CD8-positive, alpha-beta memory T cell (primary cell): Measurements from ENCODE around the gene HAGHL. TPM values are rescaled to one million over a fixed set of nuclear protein-coding genes. Genes with fewer than 3 reads are reported as not detected.

Experiments
- CTCF ChIA-PET: fragments of 350-600 bp; sonication (Branson Sonifier 250); formaldehyde crosslinking; loops from one replicate; lab custom pipeline; 2021; ENCODE audit warnings: antibody characterized with exemption; lab: Charles Lee
- POLR2A ChIA-PET: fragments of 350-600 bp; sonication (Branson Sonifier 250); formaldehyde crosslinking; loops from one replicate; lab custom pipeline; 2021; ENCODE audit warnings: antibody characterized with exemption; lab: Charles Lee
- DNase-seq, 5 donors: peaks; one replicate each; pipeline versions ENCODE4 v3.0.0 to v3.0.0-alpha.2; 2020 to 2022; ENCODE audit warnings: mixed read lengths in 1 of 5
- H3K27ac ChIP-seq: one replicate; pipeline ENCODE4 v1.7.0; 2013; ENCODE audit warnings: low read depth, mild to moderate bottlenecking, low read length, moderate library complexity
- H3K27me3 ChIP-seq: 2 replicates; pipeline ENCODE4 v1.7.0; 2013; ENCODE audit warnings: low read length, mild to moderate bottlenecking; ENCODE audit not compliant: insufficient read depth, poor library complexity, severe bottlenecking
- H3K36me3 ChIP-seq: 2 replicates; pipeline ENCODE4 v1.7.0; 2013; ENCODE audit warnings: mild to moderate bottlenecking, low read length, moderate library complexity; ENCODE audit not compliant: insufficient read depth
- H3K4me1 ChIP-seq: 2 replicates; pipeline ENCODE4 v1.7.0; 2013; ENCODE audit warnings: mild to moderate bottlenecking, low read length, moderate library complexity; ENCODE audit not compliant: insufficient read depth
- H3K4me3 ChIP-seq: 2 replicates; pipeline ENCODE4 v1.7.0; 2013; ENCODE audit warnings: mild to moderate bottlenecking, low read length
- H3K9me3 ChIP-seq: 2 replicates; pipeline ENCODE4 v1.7.0; 2013; ENCODE audit warnings: mild to moderate bottlenecking, low read length
- H3K27ac Mint-ChIP-seq, 8 donors: one replicate each; pipeline ENCODE4 v1.8.0; 2020 to 2021; ENCODE audit warnings: mixed read lengths in 8 of 8, mild to moderate bottlenecking in 6 of 8, inconsistent platforms in 3 of 8, moderate library complexity in 3 of 8
- H3K27me3 Mint-ChIP-seq, 2 donors: one replicate each; pipeline ENCODE4 v1.8.0; 2020 to 2021; ENCODE audit warnings: mixed read lengths in 2 of 2, mild to moderate bottlenecking in 1 of 2, moderate library complexity in 1 of 2
- H3K36me3 Mint-ChIP-seq, 3 donors: one replicate each; pipeline ENCODE4 v1.8.0; 2020 to 2021; ENCODE audit warnings: mixed read lengths in 3 of 3, inconsistent platforms in 1 of 3, mild to moderate bottlenecking in 1 of 3
- H3K4me1 Mint-ChIP-seq, 3 donors: one replicate each; pipeline ENCODE4 v1.8.0; 2020 to 2021; ENCODE audit warnings: mixed read lengths in 3 of 3, inconsistent platforms in 1 of 3, mild to moderate bottlenecking in 1 of 3
- H3K4me3 Mint-ChIP-seq, 7 donors: one replicate each; pipeline ENCODE4 v1.8.0; 2020 to 2021; ENCODE audit warnings: mixed read lengths in 7 of 7, mild to moderate bottlenecking in 6 of 7, moderate library complexity in 4 of 7, inconsistent platforms in 2 of 7
- H3K9me3 Mint-ChIP-seq, 5 donors: one replicate each; pipeline ENCODE4 v1.8.0; 2020 to 2022; ENCODE audit warnings: mixed read lengths in 5 of 5, mild to moderate bottlenecking in 3 of 5, moderate library complexity in 2 of 5, inconsistent platforms in 1 of 5
- polyA plus RNA-seq: library from polyadenylated mRNA; unstranded; fragments of 300-500 nt; fragmentation: Illumina TruSeq; gene quantifications from one replicate; pipeline ENCODE4 v1.2.3, GENCODE V29; 2021
- total RNA-seq, 2 experiments: library from RNA; stranded (reverse); gene quantifications; one replicate each; pipeline ENCODE4 v1.2.3, GENCODE V29; 2021

Gene HAGHL
- total and polyA plus RNA-seq, 3 experiments from 2014 or later: 10.7 to 35.6 (median 31.5) TPM

DNA sequence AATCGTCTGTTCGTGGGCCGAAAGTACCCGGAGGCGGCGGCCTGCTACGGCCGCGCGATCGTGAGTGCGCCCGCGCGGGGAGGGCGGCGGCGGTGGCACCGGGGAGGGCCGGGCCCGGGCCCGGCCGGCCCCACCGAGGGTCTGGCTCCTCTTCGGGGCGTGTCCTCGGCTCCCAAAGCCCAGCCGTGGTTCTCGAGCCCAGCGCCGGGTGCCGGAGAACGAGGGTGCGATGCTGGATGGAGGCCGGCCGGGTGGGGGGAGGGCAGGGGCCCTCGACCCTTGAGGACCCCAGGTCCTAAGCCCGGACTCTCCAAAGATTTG lies 46.3 kb upstream of the HAGHL start:
- H3K4me3 ChIP-seq: peak overlapping the region; percentile 67
- CTCF ChIA-PET: interaction anchor here (0.8 to 1.8 kb wide), 5 partner anchors 9 to 31 kb away, joined by 3 to 8 read pairs (median 3); partner anchors contain the start of genes RHOT2, WDR24 and WDR90

DNA sequence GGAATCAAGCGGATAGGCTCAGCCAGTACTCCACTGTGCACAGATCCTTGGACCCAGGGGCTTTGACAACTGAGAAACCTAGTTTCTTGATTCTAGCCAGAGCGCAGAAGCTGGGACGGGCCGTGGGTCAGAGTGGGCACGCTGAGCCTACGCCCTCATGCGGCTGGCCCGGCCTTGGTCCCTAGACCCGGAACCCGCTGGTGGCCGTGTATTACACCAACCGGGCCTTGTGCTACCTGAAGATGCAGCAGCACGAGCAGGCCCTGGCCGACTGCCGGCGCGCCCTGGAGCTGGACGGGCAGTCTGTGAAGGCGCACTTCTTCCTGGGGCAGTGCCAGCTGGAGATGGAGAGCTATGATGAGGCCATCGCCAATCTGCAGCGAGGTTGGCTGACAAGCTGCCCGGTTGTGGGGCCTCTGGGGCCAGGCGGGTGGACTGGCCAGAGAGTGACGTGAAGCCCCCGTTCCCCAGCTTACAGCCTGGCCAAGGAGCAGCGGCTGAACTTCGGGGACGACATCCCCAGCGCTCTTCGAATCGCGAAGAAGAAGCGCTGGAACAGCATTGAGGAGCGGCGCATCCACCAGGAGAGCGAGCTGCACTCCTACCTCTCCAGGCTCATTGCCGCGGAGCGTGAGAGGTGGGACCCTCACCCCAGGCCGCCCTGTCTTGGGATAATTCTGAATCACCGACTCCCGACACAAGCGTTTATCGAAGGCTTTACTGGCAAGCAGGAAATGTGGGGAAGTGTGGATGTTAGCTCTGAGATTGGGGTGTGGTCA lies 45.8 kb upstream of the HAGHL start:
- Mint-ChIP-seq H3K27ac (peak overlapping the region in 5 of 8 donors; percentile 9 to 94 (median 77)), H3K27me3 (no peaks in the 10 kb centered on the region), H3K36me3 (peaks cover 0 to 32% (median 3%) of the 10 kb centered on the region in 3 donors), H3K9me3 (no peaks in the 10 kb centered on the region), H3K4me3 (peak overlapping the region; percentile 62 to 88 (median 78)), H3K4me1 (peaks cover 13 to 55% (median 20%) of the 10 kb centered on the region in 3 donors)
- Histone ChIP-seq H3K36me3 (peaks cover 8% of the 10 kb centered on the region), H3K4me1 (peaks cover 36% of the 10 kb centered on the region), H3K9me3 (no peaks in the 10 kb centered on the region), H3K4me3 (peak overlapping the region; percentile 67), H3K27me3 (no peaks in the 10 kb centered on the region), H3K27ac (peak overlapping the region; percentile 72)
- POLR2A ChIA-PET: interaction anchor here (0.9 to 1.9 kb wide), 6 partner anchors 9 to 107 kb away, joined by 3 to 15 read pairs (median 5); partner anchors contain the start of genes HAGHL, METTL26, RHOT2 and RPUSD1
- DNase-seq: no peak
- CTCF ChIA-PET: interaction anchor here (0.8 to 2.3 kb wide), 7 partner anchors 9 to 32 kb away, joined by 3 to 8 read pairs (median 4); partner anchors contain the start of genes RHOT2, WDR24 and WDR90

More for the DNA sequence above, 46.3 kb upstream of the HAGHL start:
- POLR2A ChIA-PET: interaction anchor here (0.9 to 1.9 kb wide), 7 partner anchors 10 to 107 kb away, joined by 3 to 15 read pairs (median 5); partner anchors contain the start of genes HAGHL, METTL26, RHOT2 and RPUSD1
- no peaks in the 10 kb centered on the region for H3K27me3 ChIP-seq
- peaks cover 13 to 49% (median 20%) of the 10 kb centered on the region in 3 donors for H3K4me1 Mint-ChIP-seq
- H3K27me3 Mint-ChIP-seq: no peaks in the 10 kb centered on the region
- DNase-seq: no peak
- peaks cover 35% of the 10 kb centered on the region for H3K4me1 ChIP-seq
- H3K4me3 Mint-ChIP-seq: peak overlapping the region; percentile 62 to 88 (median 80)
- H3K9me3 ChIP-seq: no peaks in the 10 kb centered on the region
- peak overlapping the region in 4 of 8 donors; percentile 9 to 94 (median 78) for H3K27ac Mint-ChIP-seq
- H3K9me3 Mint-ChIP-seq: no peaks in the 10 kb centered on the region
- H3K27ac ChIP-seq: peak overlapping the region; percentile 72
- H3K36me3 Mint-ChIP-seq: peaks cover 0 to 31% (median 3%) of the 10 kb centered on the region in 3 donors
- H3K36me3 ChIP-seq: peaks cover 8% of the 10 kb centered on the region

DNA sequence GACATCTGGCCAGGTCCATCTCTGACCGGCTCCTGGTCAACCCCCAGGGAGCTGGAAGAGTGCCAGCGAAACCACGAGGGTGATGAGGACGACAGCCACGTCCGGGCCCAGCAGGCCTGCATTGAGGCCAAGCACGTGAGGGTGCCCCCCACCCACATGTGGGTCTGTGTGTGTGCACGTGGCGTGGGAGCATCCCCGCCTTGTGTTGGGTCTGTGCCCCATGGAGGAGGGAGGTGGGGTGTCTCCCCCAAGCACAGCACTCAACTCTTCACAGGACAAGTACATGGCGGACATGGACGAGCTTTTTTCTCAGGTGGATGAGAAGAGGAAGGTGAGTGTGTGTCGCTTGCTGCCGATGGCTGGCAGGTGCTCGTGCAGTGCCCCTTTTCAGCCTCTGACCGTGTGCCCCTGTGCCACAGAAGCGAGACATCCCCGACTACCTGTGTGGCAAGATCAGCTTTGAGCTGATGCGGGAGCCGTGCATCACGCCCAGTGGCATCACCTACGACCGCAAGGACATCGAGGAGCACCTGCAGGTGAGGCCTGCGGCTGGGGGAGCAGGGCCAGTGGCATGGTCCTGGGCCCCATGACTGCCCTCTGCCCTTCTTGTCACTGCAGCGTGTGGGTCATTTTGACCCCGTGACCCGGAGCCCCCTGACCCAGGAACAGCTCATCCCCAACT lies 45.0 kb upstream of the HAGHL start:
- H3K4me1 ChIP-seq: peaks cover 36% of the 10 kb centered on the region
- peak overlapping the region in 6 of 8 donors; percentile 12 to 94 (median 67) for H3K27ac Mint-ChIP-seq
- peak overlapping the region; percentile 66 to 84 (median 81) for H3K4me3 Mint-ChIP-seq
- no peaks in the 10 kb centered on the region for H3K27me3 Mint-ChIP-seq
- peak overlapping the region; percentile 72 for H3K27ac ChIP-seq
- H3K9me3 ChIP-seq: no peaks in the 10 kb centered on the region
- H3K9me3 Mint-ChIP-seq: no peaks in the 10 kb centered on the region
- H3K27me3 ChIP-seq: no peaks in the 10 kb centered on the region
- ChIA-PET CTCF (interaction anchor here (1.3 to 2.3 kb wide), 5 partner anchors 8 to 14 kb away, joined by 3 to 8 read pairs (median 7); partner anchors contain the start of genes RHOT2 and WDR24), POLR2A (interaction anchor here (0.6 to 1.8 kb wide), 4 partner anchors 8 to 1088 kb away, joined by 3 to 15 read pairs (median 6); partner anchors contain the start of gene WDR24)
- H3K4me1 Mint-ChIP-seq: peaks cover 13 to 55% (median 18%) of the 10 kb centered on the region in 3 donors
- peaks cover 8% of the 10 kb centered on the region for H3K36me3 ChIP-seq
- DNase-seq: no peak
- H3K36me3 Mint-ChIP-seq: peaks cover 0 to 33% (median 3%) of the 10 kb centered on the region in 3 donors
- no peak overlapping the region for H3K4me3 ChIP-seq

DNA sequence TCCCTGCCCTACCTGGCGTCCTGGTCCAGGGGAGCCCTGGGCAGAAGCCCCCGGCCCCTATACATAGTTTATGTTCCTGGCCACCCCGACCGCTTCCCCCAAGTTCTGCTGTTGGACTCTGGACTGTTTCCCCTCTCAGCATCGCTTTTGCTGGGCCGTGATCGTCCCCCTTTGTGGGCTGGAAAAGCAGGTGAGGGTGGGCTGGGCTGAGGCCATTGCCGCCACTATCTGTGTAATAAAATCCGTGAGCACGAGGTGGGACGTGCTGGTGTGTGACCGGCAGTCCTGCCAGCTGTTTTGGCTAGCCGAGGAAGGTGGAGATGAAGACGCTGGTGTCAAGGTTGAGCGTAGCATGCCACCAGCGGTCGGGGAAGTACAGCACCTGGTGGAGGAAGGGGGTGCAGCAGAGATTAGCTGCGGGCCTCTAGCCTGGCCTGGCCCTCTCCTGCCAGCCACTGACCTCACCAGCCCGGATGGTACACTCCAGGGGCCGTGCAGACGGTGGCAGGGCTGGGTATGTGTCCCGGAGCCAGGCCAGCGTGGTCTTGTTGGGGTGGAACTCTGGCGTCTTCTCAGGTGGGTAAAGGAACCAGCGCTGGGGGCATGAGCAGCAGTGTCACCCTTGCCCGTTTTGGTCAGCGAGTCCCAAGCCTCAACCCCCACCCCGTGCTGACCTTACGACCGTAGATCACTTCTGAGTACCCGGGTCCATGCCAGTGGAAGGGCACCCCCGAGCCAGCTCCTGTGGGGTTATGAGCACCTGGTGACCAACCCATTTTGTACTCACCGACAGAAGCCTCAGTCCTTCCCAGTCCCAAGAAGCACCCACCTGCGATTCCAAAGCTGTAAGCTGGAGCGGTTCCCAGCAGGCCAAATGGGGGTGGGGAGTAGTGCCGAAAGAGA lies 44.2 kb upstream of the HAGHL start:
- peak overlapping the region; percentile 2 to 91 (median 72) for H3K27ac Mint-ChIP-seq
- no peaks in the 10 kb centered on the region for H3K9me3 ChIP-seq
- ChIA-PET POLR2A (interaction anchor here (0.6 kb wide), 2 partner anchors 449 to 1087 kb away, joined by 3 to 6 read pairs; no protein-coding TSS in a partner anchor), CTCF (interaction anchor here (1.3 to 2.3 kb wide), 2 partner anchors 10 to 13 kb away, joined by 4 to 7 read pairs; no protein-coding TSS in a partner anchor)
- no peaks in the 10 kb centered on the region for H3K27me3 ChIP-seq
- no peak for DNase-seq
- peaks cover 0 to 38% (median 3%) of the 10 kb centered on the region in 3 donors for H3K36me3 Mint-ChIP-seq
- H3K9me3 Mint-ChIP-seq: no peaks in the 10 kb centered on the region
- no peak overlapping the region for H3K4me3 ChIP-seq
- peaks cover 13 to 52% (median 17%) of the 10 kb centered on the region in 3 donors for H3K4me1 Mint-ChIP-seq
- H3K27me3 Mint-ChIP-seq: no peaks in the 10 kb centered on the region
- peaks cover 8% of the 10 kb centered on the region for H3K36me3 ChIP-seq
- H3K4me1 ChIP-seq: peaks cover 36% of the 10 kb centered on the region
- peak overlapping the region; percentile 61 for H3K27ac ChIP-seq
- H3K4me3 Mint-ChIP-seq: peak overlapping the region; percentile 66 to 84 (median 81)

DNA sequence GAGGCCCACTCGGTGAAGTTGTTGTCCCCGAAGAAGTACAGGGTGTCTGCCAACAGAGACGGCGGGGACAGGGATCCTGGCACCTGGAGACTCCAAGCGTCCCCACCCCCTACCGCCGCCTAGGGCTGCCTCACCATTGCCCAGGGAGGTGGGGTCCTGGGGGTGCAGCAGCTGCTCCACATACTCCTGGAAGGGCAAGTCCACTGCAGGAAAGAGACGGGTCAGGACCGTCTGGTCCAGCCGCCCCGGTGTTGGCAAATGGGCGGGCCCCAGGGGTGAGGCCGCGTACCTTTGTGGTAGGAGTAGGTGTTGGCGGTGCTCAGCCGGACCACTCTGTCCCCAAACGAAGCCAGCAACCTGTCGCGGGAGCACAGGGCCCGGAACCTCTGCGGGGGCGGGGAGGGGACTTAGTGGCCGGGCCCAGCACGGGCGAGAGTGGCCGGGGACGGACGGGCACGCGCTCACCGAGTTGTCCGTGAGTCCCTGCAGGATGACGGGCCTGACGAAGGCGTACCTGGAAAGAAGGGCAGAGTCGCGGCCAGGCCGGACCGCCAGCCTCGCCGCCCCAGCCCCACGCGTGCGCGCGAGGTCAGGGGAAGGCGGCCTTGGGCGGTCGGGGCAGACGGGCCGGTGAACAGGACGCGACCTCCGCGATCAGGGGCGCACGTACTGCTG lies 43.4 kb upstream of the HAGHL start:
- peaks cover 13 to 52% (median 17%) of the 10 kb centered on the region in 3 donors for H3K4me1 Mint-ChIP-seq
- H3K27me3 Mint-ChIP-seq: no peaks in the 10 kb centered on the region
- POLR2A ChIA-PET: interaction anchor here (0.6 to 1.4 kb wide), 3 partner anchors 9 to 95 kb away, joined by 3 to 8 read pairs (median 4); no protein-coding TSS in a partner anchor
- H3K9me3 ChIP-seq: no peaks in the 10 kb centered on the region
- peak overlapping the region in 6 of 8 donors; percentile 29 to 90 (median 61) for H3K27ac Mint-ChIP-seq
- peaks cover 0 to 38% (median 3%) of the 10 kb centered on the region in 3 donors for H3K36me3 Mint-ChIP-seq
- no peaks in the 10 kb centered on the region for H3K27me3 ChIP-seq
- DNase-seq: no peak
- H3K4me1 ChIP-seq: peaks cover 39% of the 10 kb centered on the region
- no peaks in the 10 kb centered on the region for H3K9me3 Mint-ChIP-seq
- peaks cover 8% of the 10 kb centered on the region for H3K36me3 ChIP-seq
- peak overlapping the region; percentile 41 for H3K4me3 ChIP-seq
- CTCF ChIA-PET: interaction anchor here (1.0 to 2.3 kb wide), 2 partner anchors 12 to 24 kb away, joined by 3 to 7 read pairs; no protein-coding TSS in a partner anchor
- H3K4me3 Mint-ChIP-seq: peak overlapping the region; percentile 65 to 84 (median 81)
- H3K27ac ChIP-seq: peak overlapping the region; percentile 61

DNA sequence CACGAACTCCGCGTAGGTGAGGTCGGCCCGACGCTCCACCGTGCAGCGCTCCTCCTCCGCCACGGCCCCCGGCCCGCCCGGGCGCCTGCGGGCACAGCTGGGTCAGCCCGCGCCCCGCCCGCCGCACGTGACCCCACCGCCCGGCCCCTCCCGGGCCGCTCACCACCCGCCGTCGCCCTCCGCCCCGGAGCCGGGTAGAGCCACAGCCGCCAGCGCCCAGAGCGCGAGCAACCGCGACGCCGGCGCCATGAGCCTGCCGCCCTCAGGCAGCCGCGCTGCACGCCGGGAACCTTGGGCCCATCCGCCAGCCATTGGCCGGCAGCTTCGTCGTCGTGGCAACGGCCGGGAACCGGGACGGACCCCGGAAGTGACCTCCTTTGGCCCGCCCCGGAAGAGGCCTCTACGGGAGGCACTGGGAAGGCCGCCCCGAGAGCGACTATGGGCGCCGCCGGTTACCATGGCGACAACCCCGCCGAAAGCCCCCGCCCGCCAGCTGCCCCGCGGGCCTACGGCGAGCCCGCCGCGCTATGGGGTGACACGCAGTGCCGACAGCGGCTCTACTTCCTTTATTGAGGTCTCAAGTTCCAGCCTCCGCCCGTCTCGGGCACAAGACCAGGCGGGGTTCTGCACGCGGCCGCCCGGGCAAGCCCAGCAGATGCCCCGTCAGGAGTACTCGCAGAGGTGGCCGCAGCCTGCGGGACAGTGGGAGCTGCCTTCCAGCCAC lies 42.7 kb upstream of the HAGHL start, which contains the start of gene JMJD8:
JMJD8 (minus strand) TSS at position 264 of the 724 bp plus-strand sequence; CDS start at position 249, 15 bp downstream.
- H3K4me3 ChIP-seq: peak within 1 kb of the TSS; percentile 41
- Mint-ChIP-seq H3K4me3 (peak within 1 kb of the TSS; percentile 65 to 91 (median 81)), H3K9me3 (no peaks in the 10 kb centered on the region), H3K27me3 (no peaks in the 10 kb centered on the region), H3K27ac (peak within 1 kb of the TSS in 6 of 8 donors; percentile 73 to 90 (median 81)), H3K36me3 (peaks cover 0 to 38% (median 3%) of the 10 kb centered on the region in 3 donors), H3K4me1 (peaks cover 8 to 55% (median 19%) of the 10 kb centered on the region in 3 donors)
- peaks cover 44% of the 10 kb centered on the region for H3K4me1 ChIP-seq
- peak; percentile 93 to 97 (median 95) for DNase-seq
- peaks cover 8% of the 10 kb centered on the region for H3K36me3 ChIP-seq
- CTCF ChIA-PET: interaction anchor here (1.0 kb wide), 1 partner anchor 25 kb away, joined by 3 read pairs; no protein-coding TSS in a partner anchor
- H3K9me3 ChIP-seq: no peaks in the 10 kb centered on the region
- peak within 1 kb of the TSS; percentile 61 for H3K27ac ChIP-seq
- no peaks in the 10 kb centered on the region for H3K27me3 ChIP-seq
- POLR2A ChIA-PET: interaction anchor here (0.6 to 1.4 kb wide), 5 partner anchors 9 to 96 kb away, joined by 3 to 8 read pairs (median 3); no protein-coding TSS in a partner anchor
